Thyroid gland (tissue), 4 donors: ENCODE results near the gene PRIMPOL. TPM values are rescaled to one million over a fixed set of nuclear protein-coding genes. Genes with fewer than 3 reads are reported as not detected.

ENCODE experiments used
- DNase-seq, 2 donors: peaks; one replicate each; pipeline ENCODE4 v3.0.0-alpha.2; 2019
- H3K27ac ChIP-seq, 3 donors: fragments of 200-600 bp; sonication (generic); 1 replicate in 2 of 3; 2 replicates in 1 of 3; pipeline ENCODE4 v1.5.1; 2016 to 2019; ENCODE audit warnings: mild to moderate bottlenecking in 1 of 3, moderate library complexity in 1 of 3
- H3K27me3 ChIP-seq: fragments of 200-600 bp; sonication (generic); one replicate; pipeline ENCODE4 v1.5.1; 2019
- H3K36me3 ChIP-seq, 2 donors: fragments of 200-600 bp; sonication (generic); one replicate each; pipeline ENCODE4 v1.5.1; 2016 to 2019
- H3K4me1 ChIP-seq, 2 donors: fragments of 200-600 bp; sonication (generic); one replicate each; pipeline ENCODE4 v1.5.1; 2017 to 2019
- H3K4me3 ChIP-seq, 3 donors: fragments of 200-600 bp; sonication (generic); replicated peaks in 1 of 3; 1 replicate in 2 of 3; 2 replicates in 1 of 3; pipeline ENCODE4 v1.5.1; 2016; ENCODE audit warnings: mild to moderate bottlenecking in 1 of 3
- H3K9me3 ChIP-seq: fragments of 200-600 bp; sonication (generic); one replicate; pipeline ENCODE4 v1.5.1; 2017
- CTCF ChIP-seq, 6 experiments: fragments of 200-600 bp in 3 of 6; fragments of 450-650 bp in 3 of 6; sonication (generic) in 3 of 6; IDR thresholded peaks; one replicate each; pipeline ENCODE4 v1.5.1; 2016 to 2019; ENCODE audit warnings: antibody characterized with exemption in 6 of 6, mild to moderate bottlenecking in 2 of 6, inconsistent platforms in 1 of 6, moderate library complexity in 1 of 6
- POLR2A ChIP-seq, 2 donors: fragments of 450-650 bp; IDR thresholded peaks; one replicate each; pipeline ENCODE4 v1.6.1; 2017; ENCODE audit warnings: antibody characterized with exemption in 2 of 2, mild to moderate bottlenecking in 2 of 2, moderate library complexity in 1 of 2
- WGBS, 2 donors: methylation state at CpG; one replicate each; pipeline ENCODE4 v1.1.5; 2017; 5-methylcytosine and 5-hydroxymethylcytosine counted together
- intact Hi-C: fragments of 100-400 bp; cut with DNase I; formaldehyde crosslinking; loops from one replicate; pipeline ENCODE4 v1.15.1; 2023
- total RNA-seq, 4 donors: library from RNA; depleted of rRNA; stranded (reverse); fragments of >200 nt; gene quantifications; one replicate each; pipeline ENCODE4 v1.2.3, GENCODE V29; 2016

The PRIMPOL gene
- total RNA-seq, 4 donors from 2014 or later, result 14.4 to 29.4 (median 22.3) TPM

GRCh38 chr4:184697956-184698355 is 48.4 kb downstream of the PRIMPOL start:
- Histone ChIP-seq H3K27me3 (no peaks in the 10 kb centered on the region), H3K4me3 (no peak overlapping the region), H3K4me1 (no peaks in the 10 kb centered on the region), H3K9me3 (no peaks in the 10 kb centered on the region), H3K36me3 (peaks cover 0 to 8% of the 10 kb centered on the region in 2 donors), H3K27ac (no peak overlapping the region)
- no peak for TF ChIP-seq CTCF (IDR thresholded peaks at IDR 0.05)
- TF ChIP-seq POLR2A (IDR thresholded peaks at IDR 0.05), result no peak
- intact Hi-C loops, result no loop called here
- WGBS, 2 donors, result 93 to 94% methylated on average over 3 of the region's 3 CpGs
- no peak for DNase-seq

- Histone ChIP-seq H3K9me3 (no peaks in the 10 kb centered on the region), H3K4me3 (no peak overlapping the region), H3K4me1 (no peaks in the 10 kb centered on the region), H3K36me3 (no peaks in the 10 kb centered on the region), H3K27ac (no peak overlapping the region), H3K27me3 (no peaks in the 10 kb centered on the region)
- intact Hi-C loops, result no loop called here
- no peak for TF ChIP-seq POLR2A (IDR thresholded peaks at IDR 0.05)
- no peak for TF ChIP-seq CTCF (IDR thresholded peaks at IDR 0.05)
- WGBS, 2 donors, result 96 to 98% methylated on average over 4 of the region's 4 CpGs
- no peak for DNase-seq
Measured at GRCh38 chr4:184699941-184700340, 50.4 kb downstream of the PRIMPOL start.

GRCh38 chr4:184702114-184702513 is 52.6 kb downstream of the PRIMPOL start:
- Histone ChIP-seq H3K9me3 (no peaks in the 10 kb centered on the region), H3K27ac (no peak overlapping the region), H3K4me1 (no peaks in the 10 kb centered on the region), H3K4me3 (no peak overlapping the region), H3K27me3 (no peaks in the 10 kb centered on the region), H3K36me3 (no peaks in the 10 kb centered on the region)
- TF ChIP-seq CTCF (IDR thresholded peaks at IDR 0.05), result no peak
- no peak for TF ChIP-seq POLR2A (IDR thresholded peaks at IDR 0.05)
- intact Hi-C loops, result no loop called here
- no peak for DNase-seq
- WGBS, 2 donors, result 96 to 98% methylated on average over 2 of the region's 2 CpGs

- WGBS, 2 donors, result 84 to 91% methylated on average over 5 of the region's 5 CpGs
- Histone ChIP-seq H3K4me3 (no peak overlapping the region), H3K27me3 (no peaks in the 10 kb centered on the region), H3K27ac (no peak overlapping the region), H3K9me3 (no peaks in the 10 kb centered on the region), H3K36me3 (no peaks in the 10 kb centered on the region), H3K4me1 (no peaks in the 10 kb centered on the region)
- intact Hi-C loops, result no loop called here
- DNase-seq, result no peak
- TF ChIP-seq CTCF (IDR thresholded peaks at IDR 0.05), result no peak
- TF ChIP-seq POLR2A (IDR thresholded peaks at IDR 0.05), result no peak
Measured at GRCh38 chr4:184705692-184706091, 56.2 kb downstream of the PRIMPOL start.

GRCh38 chr4:184706453-184706852 is 56.9 kb downstream of the PRIMPOL start:
- WGBS, 2 donors, result 56 to 70% methylated on average over 1 of the region's 1 CpG
- H3K27me3 ChIP-seq, result no peaks in the 10 kb centered on the region
- no peak overlapping the region for H3K27ac ChIP-seq
- no peak for DNase-seq
- TF ChIP-seq POLR2A (IDR thresholded peaks at IDR 0.05) (no peak), CTCF (IDR thresholded peaks at IDR 0.05) (no peak)
- H3K36me3 ChIP-seq, result no peaks in the 10 kb centered on the region
- no peak overlapping the region for H3K4me3 ChIP-seq
- H3K9me3 ChIP-seq, result no peaks in the 10 kb centered on the region
- no peaks in the 10 kb centered on the region for H3K4me1 ChIP-seq
- intact Hi-C loops, result no loop called here
